ENCODE results near the gene ATE1.

The ATE1 gene

DNA sequence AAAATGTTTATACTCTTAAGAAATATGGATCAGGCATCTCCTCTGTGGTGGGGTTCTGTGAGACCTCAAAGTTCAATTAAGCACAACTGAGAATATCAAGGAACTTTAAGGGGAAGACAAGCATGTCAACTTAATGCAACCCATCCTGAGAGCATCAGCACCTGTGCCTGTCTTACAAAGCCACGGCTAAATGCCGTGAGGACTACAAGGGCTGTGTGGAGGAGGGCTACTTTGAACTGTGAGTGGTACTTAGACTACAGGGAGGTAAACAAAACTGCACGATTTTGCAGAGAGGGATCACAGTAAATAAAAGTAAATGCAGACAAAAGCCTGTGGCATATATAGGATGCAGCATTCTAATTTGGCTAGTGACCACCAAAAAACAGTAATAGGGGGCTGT, 139.1 kb downstream of the ATE1 start:
- ATAC-seq (ENCODE audit: insufficient read depth, low read depth) (no peak; the same call in 2 of the 3 replicates), DNase-seq (no peak)
- TF ChIP-seq, protein P1, sequence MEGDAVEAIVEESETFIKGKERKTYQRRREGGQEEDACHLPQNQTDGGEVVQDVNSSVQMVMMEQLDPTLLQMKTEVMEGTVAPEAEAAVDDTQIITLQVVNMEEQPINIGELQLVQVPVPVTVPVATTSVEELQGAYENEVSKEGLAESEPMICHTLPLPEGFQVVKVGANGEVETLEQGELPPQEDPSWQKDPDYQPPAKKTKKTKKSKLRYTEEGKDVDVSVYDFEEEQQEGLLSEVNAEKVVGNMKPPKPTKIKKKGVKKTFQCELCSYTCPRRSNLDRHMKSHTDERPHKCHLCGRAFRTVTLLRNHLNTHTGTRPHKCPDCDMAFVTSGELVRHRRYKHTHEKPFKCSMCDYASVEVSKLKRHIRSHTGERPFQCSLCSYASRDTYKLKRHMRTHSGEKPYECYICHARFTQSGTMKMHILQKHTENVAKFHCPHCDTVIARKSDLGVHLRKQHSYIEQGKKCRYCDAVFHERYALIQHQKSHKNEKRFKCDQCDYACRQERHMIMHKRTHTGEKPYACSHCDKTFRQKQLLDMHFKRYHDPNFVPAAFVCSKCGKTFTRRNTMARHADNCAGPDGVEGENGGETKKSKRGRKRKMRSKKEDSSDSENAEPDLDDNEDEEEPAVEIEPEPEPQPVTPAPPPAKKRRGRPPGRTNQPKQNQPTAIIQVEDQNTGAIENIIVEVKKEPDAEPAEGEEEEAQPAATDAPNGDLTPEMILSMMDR (IDR thresholded peaks at IDR 0.05; ENCODE audit: borderline replicate concordance, extremely low read depth, low read length, poor library complexity, severe bottlenecking), result no peak
- TF ChIP-seq EZH2 (IDR thresholded peaks at IDR 0.05; ENCODE audit: borderline replicate concordance, low read depth, low read length, severe bottlenecking), result no peak
- Histone ChIP-seq H3K79me2 (ENCODE audit: insufficient read depth, low read length) (peaks cover 3% of the 10 kb centered on the region; the same call in 1 of the 2 replicates), H3K9me3 (ENCODE audit: insufficient read depth, low read length, severe bottlenecking) (no peaks in the 10 kb centered on the region), H3K9ac (ENCODE audit: low read depth, low read length) (no peak overlapping the region), H4K20me1 (ENCODE audit: insufficient read depth, low read length) (no peaks in the 10 kb centered on the region), H3K4me1 (ENCODE audit: insufficient read depth, low read length) (no peaks in the 10 kb centered on the region), H3K4me2 (ENCODE audit: insufficient read depth, low read length) (no peak overlapping the region), H2AFZ (ENCODE audit: low read depth, low read length) (no peak overlapping the region), H3K36me3 (ENCODE audit: insufficient read depth, low read length) (peaks cover 32% of the 10 kb centered on the region; the same call in 1 of the 2 replicates), H3K27me3 (ENCODE audit: insufficient read depth, low read length, poor library complexity) (no peaks in the 10 kb centered on the region), H3K4me3 (ENCODE audit: low read depth in 1 of 2, low read length in 2 of 2) (no peak overlapping the region), H3K27ac (ENCODE audit: low read length) (no peak overlapping the region)

DNA sequence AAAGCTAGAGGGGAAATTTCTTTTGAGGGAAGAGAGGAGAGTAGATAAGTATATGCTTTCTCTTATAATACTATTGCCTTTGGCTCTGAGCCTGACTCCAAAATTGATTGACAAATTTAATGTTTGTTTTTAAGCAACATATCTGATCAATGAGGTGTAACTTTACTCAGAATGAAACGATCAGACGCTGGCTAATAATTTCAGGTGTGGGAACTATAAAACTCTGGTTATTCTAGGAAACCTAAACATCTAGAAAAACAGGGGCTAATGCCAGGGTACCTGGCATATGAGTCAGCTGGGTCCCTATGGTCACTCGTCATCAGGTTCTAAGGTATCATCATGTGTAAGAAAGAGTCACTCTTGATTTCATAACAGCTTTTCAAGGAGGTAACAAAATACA, 139.7 kb downstream of the ATE1 start:
- H3K9me3 ChIP-seq (ENCODE audit: insufficient read depth, low read length, severe bottlenecking), result no peaks in the 10 kb centered on the region
- no peak for TF ChIP-seq EZH2 (IDR thresholded peaks at IDR 0.05; ENCODE audit: borderline replicate concordance, low read depth, low read length, severe bottlenecking)
- TF ChIP-seq, protein P1 (IDR thresholded peaks at IDR 0.05; ENCODE audit: borderline replicate concordance, extremely low read depth, low read length, poor library complexity, severe bottlenecking), result no peak
- H3K27me3 ChIP-seq (ENCODE audit: insufficient read depth, low read length, poor library complexity), result no peaks in the 10 kb centered on the region
- no peak overlapping the region for H3K4me3 ChIP-seq (ENCODE audit: low read depth in 1 of 2, low read length in 2 of 2)
- H3K4me1 ChIP-seq (ENCODE audit: insufficient read depth, low read length), result no peaks in the 10 kb centered on the region
- peaks cover 3% of the 10 kb centered on the region; the same call in 1 of the 2 replicates for H3K79me2 ChIP-seq (ENCODE audit: insufficient read depth, low read length)
- H3K9ac ChIP-seq (ENCODE audit: low read depth, low read length), result no peak overlapping the region
- ATAC-seq (ENCODE audit: insufficient read depth, low read depth) (no peak), DNase-seq (no peak)
- no peak overlapping the region for H2AFZ ChIP-seq (ENCODE audit: low read depth, low read length)
- H3K36me3 ChIP-seq (ENCODE audit: insufficient read depth, low read length), result peaks cover 32% of the 10 kb centered on the region; the same call in 1 of the 2 replicates
- no peak overlapping the region for H3K4me2 ChIP-seq (ENCODE audit: insufficient read depth, low read length)
- no peak overlapping the region for H3K27ac ChIP-seq (ENCODE audit: low read length)
- no peaks in the 10 kb centered on the region for H4K20me1 ChIP-seq (ENCODE audit: insufficient read depth, low read length)

DNA sequence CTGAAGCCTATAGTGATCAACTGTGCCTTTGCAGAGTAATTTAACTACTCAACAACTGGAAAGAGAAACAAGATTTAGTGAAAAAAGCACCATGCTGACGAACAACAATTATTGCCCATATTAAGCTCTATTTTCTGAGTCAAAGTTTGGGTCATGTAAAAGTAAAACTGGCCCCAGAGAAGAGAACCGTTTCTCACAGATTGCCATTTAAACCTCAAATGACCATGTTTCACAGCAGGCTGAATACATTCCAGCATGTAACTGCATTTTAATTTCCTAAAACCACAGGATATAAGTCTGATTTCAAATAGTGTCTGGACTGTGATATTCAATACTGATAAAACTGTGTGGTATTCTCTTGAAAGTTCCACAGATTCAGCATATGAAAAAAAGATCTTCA, 140.7 kb downstream of the ATE1 start:
- no peak for TF ChIP-seq EZH2 (IDR thresholded peaks at IDR 0.05; ENCODE audit: borderline replicate concordance, low read depth, low read length, severe bottlenecking)
- TF ChIP-seq, protein P1 (IDR thresholded peaks at IDR 0.05; ENCODE audit: borderline replicate concordance, extremely low read depth, low read length, poor library complexity, severe bottlenecking), result no peak

More for the DNA sequence above, 140.7 kb downstream of the ATE1 start:
- no peaks in the 10 kb centered on the region for H3K4me1 ChIP-seq (ENCODE audit: insufficient read depth, low read length)
- H2AFZ ChIP-seq (ENCODE audit: low read depth, low read length), result no peak overlapping the region
- DNase-seq (no peak), ATAC-seq (ENCODE audit: insufficient read depth, low read depth) (no peak)
- H3K27ac ChIP-seq (ENCODE audit: low read length), result no peak overlapping the region
- no peak overlapping the region for H3K4me3 ChIP-seq (ENCODE audit: low read depth in 1 of 2, low read length in 2 of 2)
- H3K9ac ChIP-seq (ENCODE audit: low read depth, low read length), result no peak overlapping the region
- H3K27me3 ChIP-seq (ENCODE audit: insufficient read depth, low read length, poor library complexity), result no peaks in the 10 kb centered on the region
- H3K79me2 ChIP-seq (ENCODE audit: insufficient read depth, low read length), result no peaks in the 10 kb centered on the region
- no peaks in the 10 kb centered on the region for H3K9me3 ChIP-seq (ENCODE audit: insufficient read depth, low read length, severe bottlenecking)
- H3K4me2 ChIP-seq (ENCODE audit: insufficient read depth, low read length), result no peak overlapping the region
- no peaks in the 10 kb centered on the region for H4K20me1 ChIP-seq (ENCODE audit: insufficient read depth, low read length)
- peaks cover 34% of the 10 kb centered on the region; the same call in 1 of the 2 replicates for H3K36me3 ChIP-seq (ENCODE audit: insufficient read depth, low read length)
